Esophagus (tissue), 2 donors: ENCODE measurements around the gene UST. TPM values are rescaled to one million over a fixed set of nuclear protein-coding genes. Genes with fewer than 3 reads are reported as not detected.
A peak's percentile ranks its signal among the peaks of the same experiment; 100 is the strongest.

Experiments used
- H3K27ac ChIP-seq, 2 donors: one replicate each; pipeline ENCODE4 v1.5.1; 2013; ENCODE audit warnings: low read depth in 2 of 2, mild to moderate bottlenecking in 2 of 2, inconsistent platforms in 1 of 2, low read length in 1 of 2, moderate library complexity in 1 of 2
- H3K27me3 ChIP-seq, 2 donors: one replicate each; pipeline ENCODE4 v1.6.1; 2013; ENCODE audit warnings: low read length in 2 of 2, control low read depth in 1 of 2, mild to moderate bottlenecking in 1 of 2; ENCODE audit not compliant: insufficient read depth in 2 of 2, control insufficient read depth in 1 of 2
- H3K36me3 ChIP-seq, 2 donors: one replicate each; pipeline ENCODE4 v1.6.1; 2013; ENCODE audit warnings: low read length in 1 of 2; ENCODE audit not compliant: control insufficient read depth in 2 of 2, insufficient read depth in 2 of 2
- H3K4me1 ChIP-seq, 2 donors: one replicate each; pipeline ENCODE4 v1.6.1; 2013; ENCODE audit warnings: low read length in 1 of 2; ENCODE audit not compliant: control insufficient read depth in 2 of 2, insufficient read depth in 2 of 2
- H3K4me3 ChIP-seq, 2 donors: one replicate each; pipeline ENCODE4 v1.5.1; 2013; ENCODE audit warnings: low read length in 2 of 2, mild to moderate bottlenecking in 2 of 2, low read depth in 1 of 2, moderate library complexity in 1 of 2
- H3K9me3 ChIP-seq, 2 donors: one replicate each; pipeline ENCODE4 v1.6.1; 2013; ENCODE audit warnings: mild to moderate bottlenecking in 2 of 2, low read depth in 1 of 2, low read length in 1 of 2, moderate library complexity in 1 of 2; ENCODE audit not compliant: control insufficient read depth in 2 of 2, insufficient read depth in 1 of 2
- WGBS, 2 donors: extraction: QIAGEN DNeasy Blood & Tissue Kit; methylation state at CpG; one replicate each; pipeline ENCODE4 v1.1.7; 2013; 5-methylcytosine and 5-hydroxymethylcytosine counted together
- polyA plus RNA-seq, 2 donors: library from polyadenylated mRNA; stranded (reverse); fragments of 200-250 nt; gene quantifications; one replicate each; pipeline ENCODE4 v1.2.3, GENCODE V29; 2013
- donor health status: healthy with polysubstance abuse.
- donor health status: Bipolar disorder and iron deficiency.

The UST gene
- polyA plus RNA-seq, 2 donors: 1.7 to 2.4 TPM

GRCh38 chr6:149059557-149059956 lies 312.7 kb downstream of the UST start:
- Histone ChIP-seq H3K27me3 (no peaks in the 10 kb centered on the region), H3K4me1 (peaks cover 2 to 3% of the 10 kb centered on the region in 2 donors), H3K36me3 (no peaks in the 10 kb centered on the region), H3K27ac (no peak overlapping the region), H3K9me3 (no peaks in the 10 kb centered on the region), H3K4me3 (no peak overlapping the region)
- WGBS, 2 donors: 79 to 85% methylated on average over 7 of the region's 7 CpGs

- Histone ChIP-seq H3K4me1 (peaks cover 2 to 3% of the 10 kb centered on the region in 2 donors), H3K27ac (peak overlapping the region in 1 of 2 donors; percentile 47), H3K4me3 (no peak overlapping the region)
Measured at GRCh38 chr6:149060300-149060984, 313.6 kb downstream of the UST start.

GRCh38 chr6:149060985-149061760 lies 314.3 kb downstream of the UST start:
- Histone ChIP-seq H3K27ac (peak overlapping the region in 1 of 2 donors; percentile 52), H3K4me1 (peaks cover 2 to 3% of the 10 kb centered on the region in 2 donors), H3K9me3 (no peaks in the 10 kb centered on the region), H3K27me3 (no peaks in the 10 kb centered on the region), H3K4me3 (no peak overlapping the region), H3K36me3 (no peaks in the 10 kb centered on the region)
- WGBS, 2 donors: 31 to 42% methylated on average over 12 of the region's 12 CpGs

More at GRCh38 chr6:149060300-149060984, 313.6 kb downstream of the UST start:
- no peaks in the 10 kb centered on the region for H3K9me3 ChIP-seq
- 55 to 64% methylated on average over 19 of the region's 19 CpGs for WGBS, 2 donors
- H3K27me3 ChIP-seq: no peaks in the 10 kb centered on the region
- no peaks in the 10 kb centered on the region for H3K36me3 ChIP-seq

GRCh38 chr6:149061930-149062329 lies 315.1 kb downstream of the UST start:
- no peaks in the 10 kb centered on the region for H3K36me3 ChIP-seq
- no peaks in the 10 kb centered on the region for H3K9me3 ChIP-seq
- no peak overlapping the region for H3K27ac ChIP-seq
- H3K4me3 ChIP-seq: no peak overlapping the region
- 75 to 92% methylated on average over 2 of the region's 2 CpGs for WGBS, 2 donors
- H3K27me3 ChIP-seq: no peaks in the 10 kb centered on the region
- peaks cover 2 to 3% of the 10 kb centered on the region in 2 donors for H3K4me1 ChIP-seq

- 94 to 95% methylated on average over 5 of the region's 5 CpGs for WGBS, 2 donors
- Histone ChIP-seq H3K27me3 (no peaks in the 10 kb centered on the region), H3K27ac (no peak overlapping the region), H3K4me3 (no peak overlapping the region), H3K36me3 (no peaks in the 10 kb centered on the region), H3K9me3 (no peaks in the 10 kb centered on the region), H3K4me1 (peaks cover 2 to 3% of the 10 kb centered on the region in 2 donors)
Measured at GRCh38 chr6:149062653-149063348, 316.0 kb downstream of the UST start.

GRCh38 chr6:149063468-149063867 lies 316.6 kb downstream of the UST start:
- WGBS, 2 donors: 93 to 94% methylated on average over 3 of the region's 3 CpGs
- Histone ChIP-seq H3K4me1 (peaks cover 2 to 3% of the 10 kb centered on the region in 2 donors), H3K27ac (no peak overlapping the region), H3K36me3 (no peaks in the 10 kb centered on the region), H3K27me3 (no peaks in the 10 kb centered on the region), H3K9me3 (no peaks in the 10 kb centered on the region), H3K4me3 (no peak overlapping the region)

GRCh38 chr6:149064001-149064659 lies 317.3 kb downstream of the UST start:
- no peaks in the 10 kb centered on the region for H3K9me3 ChIP-seq
- no peak overlapping the region for H3K4me3 ChIP-seq
- no peaks in the 10 kb centered on the region for H3K27me3 ChIP-seq
- WGBS, 2 donors: 83 to 87% methylated on average over 5 of the region's 5 CpGs
- H3K4me1 ChIP-seq: peaks cover 2 to 3% of the 10 kb centered on the region in 2 donors
- H3K36me3 ChIP-seq: no peaks in the 10 kb centered on the region
- H3K27ac ChIP-seq: no peak overlapping the region

- Histone ChIP-seq H3K4me3 (no peak overlapping the region), H3K27me3 (no peaks in the 10 kb centered on the region), H3K36me3 (no peaks in the 10 kb centered on the region), H3K9me3 (no peaks in the 10 kb centered on the region), H3K27ac (no peak overlapping the region), H3K4me1 (peaks cover 2 to 3% of the 10 kb centered on the region in 2 donors)
- 85 to 88% methylated on average over 7 of the region's 7 CpGs for WGBS, 2 donors
Measured at GRCh38 chr6:149064660-149065015, 317.8 kb downstream of the UST start.

GRCh38 chr6:149065121-149065520 lies 318.3 kb downstream of the UST start:
- Histone ChIP-seq H3K27ac (no peak overlapping the region), H3K4me1 (peaks cover 2 to 3% of the 10 kb centered on the region in 2 donors), H3K9me3 (no peaks in the 10 kb centered on the region), H3K4me3 (no peak overlapping the region), H3K36me3 (no peaks in the 10 kb centered on the region), H3K27me3 (no peaks in the 10 kb centered on the region)
- WGBS, 2 donors: 90 to 94% methylated on average over 4 of the region's 4 CpGs
